DMS 273 treated with DMSO at 0.1 percent for 48 hours (cell line): Measurements from ENCODE around the gene AGXT2.
"Not testable (repeated sequence)": the region's sequence is repeated elsewhere in the genome, so short reads cannot be mapped to it uniquely, and the experiment has no call there.

Experiments used
- DNase-seq: peaks from one replicate; lab custom pipeline; 2025; lab: John Stamatoyannopoulos, UW

Gene AGXT2

GRCh38 chr5:35052838-35053237 is 5.1 kb upstream of the AGXT2 start:
- no peak for DNase-seq

DNA sequence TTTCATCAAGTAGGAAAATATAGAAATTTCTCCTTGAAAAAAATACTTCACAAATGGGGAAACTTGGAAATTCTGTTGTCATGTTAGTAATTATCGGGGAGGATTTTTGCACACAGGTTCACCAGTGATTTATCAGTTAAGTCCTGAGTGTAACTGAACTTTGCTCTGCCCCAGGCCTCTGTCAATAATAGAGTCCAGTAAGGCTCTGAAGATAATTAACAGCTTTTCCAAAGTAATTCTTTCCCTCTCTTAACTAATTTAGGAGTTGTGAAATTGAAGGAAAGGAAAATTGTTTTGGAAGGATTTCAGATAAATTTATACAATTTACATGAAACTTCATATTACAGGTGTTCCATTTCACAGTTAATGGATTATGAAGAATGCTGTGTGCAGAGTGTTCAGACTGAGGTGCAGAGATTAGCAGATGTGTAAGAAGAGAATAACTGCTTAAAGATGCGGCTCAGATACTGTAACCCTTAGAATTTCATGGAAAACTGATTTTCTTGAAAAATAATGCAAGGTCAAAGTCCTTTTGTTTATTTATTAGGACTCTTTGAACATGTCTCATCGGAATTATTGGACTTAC is 2.9 kb upstream of the AGXT2 start:
- no peak for DNase-seq

GRCh38 chr5:35048910-35049309 is 1.2 kb upstream of the AGXT2 start:
- no peak for DNase-seq

DNA sequence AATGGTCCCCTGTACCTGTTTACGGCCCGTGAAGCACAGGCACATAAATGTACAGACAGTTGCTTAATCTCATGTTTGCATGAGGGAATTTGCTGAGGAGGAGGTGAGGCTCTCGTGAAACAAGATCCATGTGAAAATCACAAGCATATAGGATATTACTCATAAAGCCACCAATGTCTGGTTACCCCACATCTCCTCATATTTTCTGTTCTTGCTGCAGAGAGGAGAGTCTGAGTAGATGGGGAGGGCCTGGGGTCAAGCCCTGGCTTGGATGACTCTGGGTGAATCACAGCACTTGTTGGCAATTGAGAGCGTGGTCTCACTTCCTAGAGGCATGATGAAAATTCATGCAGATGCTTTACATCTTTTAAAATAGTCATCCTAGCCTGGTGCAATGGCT is 975 bp downstream of the AGXT2 start:
- DNase-seq: no peak

GRCh38 chr5:35045280-35045679 is 2.5 kb downstream of the AGXT2 start:
- DNase-seq: no peak

GRCh38 chr5:35044649-35045048 is 3.1 kb downstream of the AGXT2 start:
- DNase-seq: no peak

DNA sequence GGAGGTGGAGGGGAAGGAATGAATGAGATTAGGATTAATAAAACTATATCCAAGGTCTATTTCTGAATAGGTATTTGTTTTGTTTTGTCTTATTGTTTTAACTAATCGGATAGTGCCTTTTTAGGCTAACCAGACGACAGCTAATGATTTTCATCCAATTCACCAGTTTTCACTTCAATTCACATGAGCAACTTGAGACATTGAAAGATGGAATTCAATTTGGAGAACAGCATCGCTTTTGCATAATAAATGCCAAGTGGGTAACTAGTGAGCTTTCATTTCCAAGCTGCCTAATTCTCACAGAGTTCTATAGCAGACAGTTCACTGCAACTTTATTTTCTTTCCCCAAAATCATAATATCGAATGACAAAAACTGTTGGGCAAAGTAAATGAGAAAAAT is 5.0 kb downstream of the AGXT2 start:
- no peak for DNase-seq

DNA sequence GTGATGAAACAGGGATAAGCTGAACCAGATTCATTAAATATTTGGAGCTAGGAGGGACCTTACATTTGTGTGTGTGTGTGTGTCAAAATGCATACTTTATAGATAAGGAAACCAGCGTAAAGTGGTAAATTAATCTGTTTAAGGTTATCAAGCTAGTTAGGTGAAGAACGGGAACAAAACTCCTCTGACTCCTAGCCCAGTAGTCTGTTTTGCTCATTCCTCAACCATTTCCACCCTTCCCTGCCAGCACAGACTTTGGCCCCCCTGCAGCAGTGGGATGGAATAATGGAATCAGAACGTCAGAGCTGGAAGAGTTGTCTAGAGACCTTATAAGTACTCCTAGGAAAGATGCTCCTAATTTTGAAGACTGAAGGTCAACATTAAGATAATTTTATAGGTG is 6.5 kb downstream of the AGXT2 start:
- DNase-seq: no peak

DNA sequence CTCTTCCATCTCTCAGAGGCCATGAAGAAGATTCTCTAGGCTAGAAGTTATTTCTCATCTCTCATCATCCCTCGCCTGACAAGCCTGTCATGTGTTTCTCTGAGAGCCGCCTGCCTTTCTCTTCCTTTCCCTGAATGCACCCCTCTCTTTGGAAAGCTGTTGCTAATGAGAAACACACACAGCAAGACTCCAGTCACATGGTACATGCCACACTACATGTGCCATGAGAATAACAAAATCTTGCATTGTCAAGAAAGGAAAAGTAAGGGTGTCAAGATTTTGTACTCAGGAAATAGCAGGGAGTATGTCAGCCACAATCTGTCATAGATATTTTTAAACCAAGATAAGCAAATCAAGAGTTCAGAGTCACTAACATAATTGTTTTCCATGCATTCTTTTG is 8.9 kb downstream of the AGXT2 start:
- DNase-seq: no peak

GRCh38 chr5:35036536-35036935 is 11.2 kb downstream of the AGXT2 start:
- no peak for DNase-seq

DNA sequence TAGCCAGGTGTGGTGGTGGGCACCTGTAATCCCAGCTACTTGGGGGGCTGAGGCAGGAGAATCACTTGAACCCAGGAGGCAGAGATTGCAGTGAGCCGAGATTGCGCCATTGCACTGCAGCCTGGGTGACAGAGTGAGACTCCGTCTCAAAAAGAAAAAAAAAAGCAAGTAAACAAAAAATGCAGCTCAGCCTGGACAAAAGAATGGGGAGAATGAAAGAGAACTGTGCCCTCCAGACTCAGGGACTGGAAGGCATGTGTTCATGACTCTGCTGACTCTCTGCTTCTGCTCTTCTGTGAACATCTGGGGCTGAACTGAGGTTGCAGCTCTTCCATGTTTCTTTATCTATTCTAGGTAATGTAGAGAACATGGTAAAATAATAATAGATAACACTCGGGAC is 11.8 kb downstream of the AGXT2 start:
- not testable (repeated sequence) for DNase-seq

DNA sequence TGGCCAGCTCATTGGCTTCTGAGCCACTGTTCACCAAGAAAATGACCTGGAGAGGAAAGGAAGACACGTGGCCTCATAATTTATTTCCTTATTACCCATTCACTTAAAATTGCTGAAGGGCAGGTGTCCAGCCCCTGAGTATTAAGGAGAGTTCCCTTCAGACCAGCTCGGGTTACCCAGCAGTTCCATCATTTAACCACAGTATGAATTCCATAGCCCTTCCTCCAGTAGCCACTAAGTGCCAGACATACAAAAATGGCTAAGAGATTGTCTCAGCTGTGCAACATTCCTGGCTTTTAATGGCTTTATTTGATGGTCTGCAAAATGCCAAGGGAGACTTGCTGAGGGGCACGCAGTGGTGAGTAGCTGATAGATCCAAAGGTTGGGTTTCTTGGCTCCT is 12.5 kb downstream of the AGXT2 start:
- DNase-seq: no peak

GRCh38 chr5:35032356-35032755 is 15.4 kb downstream of the AGXT2 start:
- DNase-seq: no peak

- no peak for DNase-seq
These were observed 16.5 kb downstream of the AGXT2 start for GRCh38 chr5:35031276-35031675.

DNA sequence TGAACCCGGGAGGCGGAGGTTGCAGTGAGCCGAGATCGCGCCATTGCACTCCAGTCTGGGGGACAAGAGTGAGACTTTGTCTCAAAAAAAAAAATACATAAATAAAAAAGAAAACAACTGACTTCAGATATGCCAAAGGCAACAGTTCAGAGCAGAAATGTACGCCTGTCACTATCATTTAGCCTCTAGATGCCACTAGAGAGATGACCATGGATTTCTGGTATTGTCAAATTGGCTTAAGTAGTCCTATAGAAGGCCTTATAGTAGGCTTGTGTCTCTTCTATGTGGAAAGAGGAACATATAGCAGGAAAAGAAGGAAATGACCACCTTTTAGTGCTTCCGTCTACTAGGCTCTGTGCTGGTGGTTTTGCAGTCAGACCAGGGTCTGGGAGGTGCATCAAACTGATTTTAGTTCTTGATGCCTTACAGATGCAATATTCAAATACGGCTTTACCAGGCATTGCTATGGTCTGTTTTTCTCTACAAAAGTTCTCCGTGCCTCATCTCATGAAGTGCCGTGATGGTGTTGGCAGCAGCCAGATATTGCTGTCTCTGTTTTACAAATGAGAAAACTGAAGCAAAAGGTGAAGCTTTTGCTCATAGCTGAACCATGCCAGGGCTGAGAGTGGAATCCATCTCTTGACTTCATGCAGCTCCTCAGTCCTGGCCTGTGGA is 17.2 kb downstream of the AGXT2 start:
- no peak for DNase-seq

GRCh38 chr5:35029333-35029732 is 18.4 kb downstream of the AGXT2 start:
- no peak for DNase-seq

DNA sequence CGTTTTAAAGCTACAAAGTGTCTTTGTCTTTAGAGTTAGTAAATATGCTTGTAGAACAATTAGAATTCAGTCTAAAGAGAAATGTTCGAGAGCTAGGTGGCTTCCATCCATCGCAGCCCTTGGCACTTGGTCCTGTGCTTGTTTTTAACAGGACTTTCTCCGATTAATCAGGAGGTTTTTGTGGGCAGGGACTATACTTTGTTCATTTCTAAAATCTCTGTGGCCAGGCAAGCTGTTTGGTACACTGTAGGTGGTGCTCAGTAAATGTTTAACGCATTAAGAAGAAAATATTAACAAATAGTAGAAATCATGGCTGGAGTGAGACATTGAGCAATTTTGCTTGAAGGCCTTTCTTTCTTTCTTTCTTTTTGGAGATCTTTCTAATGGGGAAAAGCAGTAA is 20.8 kb downstream of the AGXT2 start:
- DNase-seq: no peak

DNA sequence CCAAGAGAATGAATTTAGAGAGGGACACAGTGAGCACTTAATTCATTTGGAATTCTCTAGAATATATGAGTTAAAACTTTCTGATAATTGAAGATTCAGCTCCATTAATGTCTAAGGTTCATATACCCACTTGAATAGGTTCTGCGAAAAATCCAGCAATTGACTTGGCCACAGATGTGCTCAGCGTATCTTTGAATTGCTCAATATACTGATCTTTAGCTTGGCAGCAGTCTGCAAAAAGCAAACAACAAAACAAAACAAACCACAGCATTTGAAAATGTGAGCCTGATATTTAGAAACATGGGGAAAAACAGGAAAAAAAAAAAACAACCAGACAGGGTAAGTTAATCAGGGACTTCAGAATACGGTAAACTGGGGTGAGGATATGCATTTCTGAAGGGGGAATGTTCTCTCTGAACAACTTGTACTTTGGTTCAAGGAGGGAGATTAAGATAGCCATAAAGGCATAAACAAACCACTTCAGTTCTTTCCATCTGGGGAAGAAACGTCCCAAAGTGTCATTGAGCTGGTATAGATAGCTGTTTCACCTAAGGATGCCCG is 21.4 kb downstream of the AGXT2 start:
- no peak for DNase-seq

- DNase-seq: no peak
These were observed 22.7 kb downstream of the AGXT2 start for GRCh38 chr5:35024911-35025510.

GRCh38 chr5:35023391-35024178 is 24.2 kb downstream of the AGXT2 start:
- no peak for DNase-seq

GRCh38 chr5:35016174-35017051 is 31.3 kb downstream of the AGXT2 start:
- DNase-seq: no peak

DNA sequence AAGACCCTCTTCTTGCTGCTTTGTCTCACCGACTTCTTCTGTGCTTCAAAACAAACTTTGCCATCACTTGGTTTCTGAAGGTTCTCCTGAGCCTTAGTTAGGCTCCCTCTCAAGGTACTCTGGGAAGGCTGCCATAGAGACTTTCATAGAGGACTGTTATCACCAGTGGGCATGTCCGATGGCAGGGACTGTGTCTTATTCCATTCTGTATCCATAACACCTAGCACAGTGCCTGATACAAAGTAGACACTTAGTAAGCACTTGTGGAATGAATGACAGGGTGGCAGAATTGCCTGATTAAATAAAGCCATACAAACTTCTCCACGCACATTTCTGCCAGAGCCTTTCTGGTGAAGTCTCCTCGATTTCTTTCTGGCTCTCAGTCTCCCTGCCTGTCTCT is 32.7 kb downstream of the AGXT2 start:
- no peak for DNase-seq
